Mesodermal cell (in vitro differentiated cells): ENCODE data around the gene LRBA.
"Not testable (repeated sequence)": the region's sequence is repeated elsewhere in the genome, so short reads cannot be mapped to it uniquely, and the experiment has no call there.

Source experiments
- H3K27ac ChIP-seq: 2 replicates; pipeline ENCODE4 v1.7.0; 2013; ENCODE audit warnings: mild to moderate bottlenecking, low read depth, low read length, moderate library complexity; ENCODE audit not compliant: severe bottlenecking
- H3K36me3 ChIP-seq: 2 replicates; pipeline ENCODE4 v1.7.1; 2013; ENCODE audit warnings: mild to moderate bottlenecking, low read length, moderate library complexity; ENCODE audit not compliant: control insufficient read depth, insufficient read depth
- H3K4me1 ChIP-seq: one replicate; pipeline ENCODE4 v1.7.1; 2013; ENCODE audit warnings: mild to moderate bottlenecking, low read length; ENCODE audit not compliant: insufficient read depth, control insufficient read depth, poor library complexity, severe bottlenecking
- H3K4me3 ChIP-seq: 2 replicates; pipeline ENCODE4 v1.7.0; 2013; ENCODE audit warnings: low read length, control low read depth, mild to moderate bottlenecking; ENCODE audit not compliant: insufficient read depth, poor library complexity, severe bottlenecking; ENCODE audit errors: extremely low read depth
- H3K9me3 ChIP-seq: 2 replicates; pipeline ENCODE4 v1.7.1; 2013; ENCODE audit warnings: mild to moderate bottlenecking, low read length, moderate library complexity; ENCODE audit not compliant: control insufficient read depth
- WGBS, 2 experiments: methylation state at CpG; one replicate each; pipeline ENCODE4 v1.1.5; 2013; ENCODE audit warnings: missing lambda C conversion rate in 2 of 2; ENCODE audit not compliant: insufficient coverage in 2 of 2; 5-methylcytosine and 5-hydroxymethylcytosine counted together

LRBA gene

GRCh38 chr4:150918562-150918961, 96.5 kb downstream of the LRBA start:
- not testable (repeated sequence) for H3K36me3 ChIP-seq, H3K4me1 ChIP-seq, H3K4me3 ChIP-seq, H3K9me3 ChIP-seq, H3K27ac ChIP-seq
- WGBS, 2 experiments: 95 to 100% methylated on average over 1 to 2 of the region's 3 CpGs

GRCh38 chr4:150911326-150911725, 103.8 kb downstream of the LRBA start:
- Histone ChIP-seq H3K4me3 (no peak overlapping the region), H3K27ac (no peak overlapping the region), H3K36me3 (no peaks in the 10 kb centered on the region), H3K4me1 (no peaks in the 10 kb centered on the region), H3K9me3 (no peaks in the 10 kb centered on the region)
- WGBS, 2 experiments: no CpG with 5 or more reads among the region's 1 CpG

- H3K4me3 ChIP-seq: no peak overlapping the region
- H3K27ac ChIP-seq: no peak overlapping the region
- WGBS, 2 experiments: 100% methylated on average over 1 of the region's 3 CpGs; no CpG with 5 or more reads in 1 of the 2 experiments
- H3K36me3 ChIP-seq: no peaks in the 10 kb centered on the region
- H3K9me3 ChIP-seq: no peaks in the 10 kb centered on the region
- no peaks in the 10 kb centered on the region for H3K4me1 ChIP-seq
These were observed 106.0 kb downstream of the LRBA start for GRCh38 chr4:150909116-150909515.

- Histone ChIP-seq H3K27ac (no peak overlapping the region), H3K4me1 (no peaks in the 10 kb centered on the region), H3K4me3 (no peak overlapping the region), H3K36me3 (no peaks in the 10 kb centered on the region), H3K9me3 (no peaks in the 10 kb centered on the region)
- WGBS, 2 experiments: no CpG with 5 or more reads among the region's 3 CpGs
These were observed 108.0 kb downstream of the LRBA start for GRCh38 chr4:150906987-150907633.

GRCh38 chr4:150904671-150905070, 110.4 kb downstream of the LRBA start:
- Histone ChIP-seq H3K4me3 (no peak overlapping the region), H3K9me3 (no peaks in the 10 kb centered on the region), H3K4me1 (no peaks in the 10 kb centered on the region), H3K27ac (no peak overlapping the region), H3K36me3 (no peaks in the 10 kb centered on the region)
- 100% methylated on average over 1 of the region's 3 CpGs; no CpG with 5 or more reads in 1 of the 2 experiments for WGBS, 2 experiments

- Histone ChIP-seq H3K4me1 (no peaks in the 10 kb centered on the region), H3K9me3 (no peaks in the 10 kb centered on the region), H3K4me3 (no peak overlapping the region), H3K36me3 (no peaks in the 10 kb centered on the region), H3K27ac (no peak overlapping the region)
- no CpG with 5 or more reads among the region's 2 CpGs for WGBS, 2 experiments
These were observed 111.5 kb downstream of the LRBA start for GRCh38 chr4:150903603-150904002.

- no peak overlapping the region for H3K4me3 ChIP-seq
- H3K4me1 ChIP-seq: no peaks in the 10 kb centered on the region
- no peaks in the 10 kb centered on the region for H3K36me3 ChIP-seq
- H3K9me3 ChIP-seq: no peaks in the 10 kb centered on the region
- H3K27ac ChIP-seq: no peak overlapping the region
- WGBS, 2 experiments: no CpG with 5 or more reads among the region's 1 CpG
These were observed 118.6 kb downstream of the LRBA start for GRCh38 chr4:150896497-150896896.

- no peak overlapping the region for H3K27ac ChIP-seq
- 84 to 88% methylated on average over 1 to 2 of the region's 2 CpGs for WGBS, 2 experiments
- no peak overlapping the region for H3K4me3 ChIP-seq
- no peaks in the 10 kb centered on the region for H3K4me1 ChIP-seq
- H3K9me3 ChIP-seq: no peaks in the 10 kb centered on the region
- no peaks in the 10 kb centered on the region for H3K36me3 ChIP-seq
These were observed 124.8 kb downstream of the LRBA start for GRCh38 chr4:150890246-150890645.

- Histone ChIP-seq H3K27ac (no peak overlapping the region), H3K4me3 (no peak overlapping the region), H3K36me3 (no peaks in the 10 kb centered on the region), H3K9me3 (no peaks in the 10 kb centered on the region), H3K4me1 (no peaks in the 10 kb centered on the region)
- 95 to 100% methylated on average over 3 of the region's 4 CpGs for WGBS, 2 experiments
These were observed 125.8 kb downstream of the LRBA start for GRCh38 chr4:150889306-150889705.

- no peaks in the 10 kb centered on the region for H3K36me3 ChIP-seq
- H3K27ac ChIP-seq: no peak overlapping the region
- H3K4me1 ChIP-seq: no peaks in the 10 kb centered on the region
- H3K9me3 ChIP-seq: no peaks in the 10 kb centered on the region
- no peak overlapping the region for H3K4me3 ChIP-seq
These were observed 126.5 kb downstream of the LRBA start for GRCh38 chr4:150888625-150889024.

GRCh38 chr4:150888217-150888616, 126.9 kb downstream of the LRBA start:
- no peaks in the 10 kb centered on the region for H3K36me3 ChIP-seq
- H3K4me3 ChIP-seq: no peak overlapping the region
- WGBS, 2 experiments: no CpG with 5 or more reads among the region's 1 CpG
- H3K27ac ChIP-seq: no peak overlapping the region
- no peaks in the 10 kb centered on the region for H3K9me3 ChIP-seq
- no peaks in the 10 kb centered on the region for H3K4me1 ChIP-seq
